K562 (cell line): ENCODE data around the gene EPB41L4A. TPM values are rescaled to one million over a fixed set of nuclear protein-coding genes. Genes with fewer than 3 reads are reported as not detected.

Source experiments
- ATAC-seq: fragments of 200-7000 bp; cut with Tn5 transposase; 3 replicates; pipeline ENCODE4 v1.9.1; 2020; ENCODE audit warnings: moderate library complexity
- BruUV-seq: library from RNA; stranded (reverse); fragments of 400-500 nt; replicated peaks from 2 replicates; lab custom pipeline; 2021; lab: Mats Ljungman, UMichigan
- CTCF ChIA-PET: fragments of 300-600 bp; formaldehyde crosslinking; extraction: SDS; loops from one replicate; lab custom pipeline; 2021; ENCODE audit warnings: low intra/inter-chr PET ratio; lab: Yijun Ruan, JAX
- POLR2A ChIA-PET: fragments of 300-600, 350-650 bp; sonication (Branson Sonifier 250); formaldehyde crosslinking; extraction: SDS; loops from one replicate; lab custom pipeline; 2021; ENCODE audit warnings: antibody characterized with exemption, inconsistent platforms; lab: Yijun Ruan, JAX
- DNase-seq, 4 experiments: peaks; one replicate each; pipeline versions ENCODE4 v3.0.0 to v3.0.0-alpha.2; 2011 to 2018; ENCODE audit warnings: low spot score in 3 of 4, mixed read lengths in 3 of 4; ENCODE audit errors: extremely low read depth in 1 of 4
- FAIRE-seq: peaks from 2 replicates; lab custom pipeline; 2011; peaks lifted over from hg19 to GRCh38; lab: Jason Lieb, UNC
- H2AFZ ChIP-seq: 2 replicates; pipeline ENCODE4 v1.6.0; 2011; ENCODE audit warnings: low read depth, low read length, control low read depth, inconsistent platforms
- H3K27ac ChIP-seq: fragments of 200-600 bp; 3 replicates; pipeline ENCODE4 v1.8.0; 2011; ENCODE audit warnings: low read depth, mild to moderate bottlenecking, control low read depth, inconsistent platforms, low read length, moderate library complexity, mixed read lengths; ENCODE audit errors: extremely low read depth
- H3K27me3 ChIP-seq, 2 experiments: fragments of 300-600 bp in 1 of 2; 2 replicates in 1 of 2; 3 replicates in 1 of 2; pipeline versions ENCODE4 v1.6.0 to v1.8.0; 2011; ENCODE audit warnings: inconsistent platforms in 2 of 2, low read length in 2 of 2, mild to moderate bottlenecking in 1 of 2, mixed read lengths in 1 of 2, moderate library complexity in 1 of 2; ENCODE audit not compliant: control insufficient read depth in 2 of 2, insufficient read depth in 2 of 2
- H3K36me3 ChIP-seq: fragments of 300-600 bp; 3 replicates; pipeline ENCODE4 v1.8.0; 2011; ENCODE audit warnings: mild to moderate bottlenecking, low read length, inconsistent platforms; ENCODE audit not compliant: control insufficient read depth, insufficient read depth
- H3K4me1 ChIP-seq, 2 experiments: fragments of 200-600 bp in 1 of 2; replicated peaks in 1 of 2; 2 replicates in 1 of 2; 3 replicates in 1 of 2; pipeline versions ENCODE4 v1.5.1 to v1.8.0; 2011; ENCODE audit warnings: inconsistent platforms in 2 of 2, low read length in 2 of 2, mild to moderate bottlenecking in 1 of 2, mixed read lengths in 1 of 2, moderate library complexity in 1 of 2; ENCODE audit not compliant: control insufficient read depth in 2 of 2, insufficient read depth in 2 of 2
- H3K4me2 ChIP-seq: 2 replicates; pipeline ENCODE4 v1.6.1; 2011; ENCODE audit warnings: low read length, control low read depth, inconsistent platforms, mixed read lengths; ENCODE audit not compliant: insufficient read depth
- H3K4me3 ChIP-seq: fragments of 200-600 bp; sonication (generic), shearing (Covaris generic); 2 replicates; pipeline ENCODE4 v1.5.1; 2016; ENCODE audit warnings: control low read depth, inconsistent platforms
- H3K79me2 ChIP-seq: fragments of 200-600 bp; 3 replicates; pipeline ENCODE4 v1.8.0; 2011; ENCODE audit warnings: low read length, inconsistent platforms; ENCODE audit not compliant: control insufficient read depth, insufficient read depth
- H3K9ac ChIP-seq, 2 experiments: 2 replicates each; pipeline versions ENCODE4 v1.6.0 to v1.6.1; 2011; ENCODE audit warnings: low read depth in 2 of 2, low read length in 2 of 2, control low read depth in 1 of 2, inconsistent platforms in 1 of 2, mild to moderate bottlenecking in 1 of 2, mixed read lengths in 1 of 2; ENCODE audit not compliant: insufficient read depth in 1 of 2
- H3K9me1 ChIP-seq: one replicate; pipeline ENCODE4 v1.6.0; 2011; ENCODE audit warnings: inconsistent platforms, mild to moderate bottlenecking, low read length, moderate library complexity; ENCODE audit not compliant: control insufficient read depth, insufficient read depth
- H3K9me3 ChIP-seq: replicated peaks from 2 replicates; pipeline ENCODE4 v1.5.1; 2011; ENCODE audit warnings: low read depth, low read length, inconsistent platforms; ENCODE audit not compliant: control insufficient read depth, insufficient read depth
- H4K20me1 ChIP-seq: replicated peaks from 2 replicates; pipeline ENCODE4 v1.6.1; 2011; ENCODE audit warnings: low read length, inconsistent platforms, mixed read lengths; ENCODE audit not compliant: control insufficient read depth, insufficient read depth
- MAFG ChIP-seq: fragments of 450-650 bp; conservative IDR thresholded peaks from 2 replicates; pipeline ENCODE4 v1.6.1; 2016; ENCODE audit warnings: missing genetic modification characterization, missing compliant biosample characterization
- NEUROD1 ChIP-seq: fragments of 150-350 bp; IDR thresholded peaks from 2 replicates; pipeline ENCODE4 v1.6.1; 2014; ENCODE audit warnings: borderline replicate concordance, low read length, low read depth; ENCODE audit not compliant: partially characterized antibody
- RBM34 ChIP-seq: fragments of 200-400 bp; formaldehyde crosslinking; IDR thresholded peaks from 2 replicates; pipeline ENCODE4 v1.6.1; 2018; ENCODE audit warnings: low read length, borderline replicate concordance; ENCODE audit not compliant: insufficient read depth
- SMARCB1 ChIP-seq: IDR thresholded peaks from 2 replicates; pipeline ENCODE4 v1.6.1; 2011; ENCODE audit warnings: improper control_type of control experiment, low read depth; ENCODE audit not compliant: insufficient read length
- TBL1XR1 ChIP-seq, 2 experiments: IDR thresholded peaks; 2 replicates each; pipeline ENCODE4 v1.6.1; 2012; ENCODE audit warnings: improper control_type of control experiment in 2 of 2, low read length in 2 of 2, mild to moderate bottlenecking in 1 of 2
- TFAM ChIP-seq: fragments of 250-450 bp; sonication (Bioruptor Pico); conservative IDR thresholded peaks from 2 replicates; pipeline ENCODE4 v1.5.0; 2021; ENCODE audit warnings: mild to moderate bottlenecking, moderate library complexity
- ZNF174 ChIP-seq: fragments of 250-450 bp; sonication (Bioruptor Pico); IDR thresholded peaks from 2 replicates; pipeline ENCODE4 v1.4.0; 2020; ENCODE audit warnings: mild to moderate bottlenecking
- ZNF217 ChIP-seq: sonication (generic); formaldehyde crosslinking; IDR thresholded peaks from 2 replicates; pipeline ENCODE4 v1.8.0; 2022; ENCODE audit warnings: mild to moderate bottlenecking, missing genetic modification reagents
- ZNF316 ChIP-seq: fragments of 450-650 bp; IDR thresholded peaks from 2 replicates; pipeline ENCODE4 v1.6.1; 2016
- WGBS: fragments of 100-300 bp; shearing (Covaris generic); methylation state at CpG from one replicate; pipeline ENCODE4 v1.1.6; 2016; ENCODE audit warnings: low coverage, mixed read lengths; ENCODE audit not compliant: insufficient coverage; ENCODE audit errors: missing lambda C conversion rate; 5-methylcytosine and 5-hydroxymethylcytosine counted together
- in situ Hi-C: fragments of 300-500 bp; cut with MboI; formaldehyde crosslinking; loops from 4 replicates; pipeline ENCODE4 v1.15.0; 2018; ENCODE audit warnings: inconsistent platforms, mixed read lengths
- intact Hi-C: fragments of 100-400 bp; cut with micrococcal nuclease; formaldehyde crosslinking; loops from 2 replicates; pipeline ENCODE4 v1.14.2; 2022
- polyA plus RNA-seq, 8 experiments: library from polyadenylated mRNA; depleted of rRNA in 4 of 8; stranded (reverse) in 5 of 8; unstranded in 3 of 8; fragments of >200 nt; fragmentation: Nextera tagmentation in 2 of 8; fragmentation: Illumina TruSeq in 1 of 8; extraction: Ambion mirVana in 2 of 8; extraction: Trizol in 1 of 8; gene quantifications; 2 replicates each; pipeline versions ENCODE4 v1.2.1 to v1.2.3, GENCODE V29; 2011 to 2014; ENCODE audit warnings: inconsistent platforms in 1 of 8, missing spikeins in 1 of 8
- total RNA-seq, 7 experiments: library from RNA; depleted of rRNA in 6 of 7; stranded (reverse); fragments of >200 nt in 6 of 7; fragmentation: Illumina TruSeq in 2 of 7; extraction: Trizol in 2 of 7; gene quantifications; 2 replicates each; pipeline versions ENCODE4 v1.2.1 to v1.2.3, GENCODE V29; 2011 to 2021; ENCODE audit warnings: low replicate concordance in 1 of 7
- TF ChIP-seq, protein P1 (sequence below): fragments of 200-800 bp; sonication (Bioruptor generic); IDR thresholded peaks from 2 replicates; pipeline ENCODE4 v1.6.1; 2017; ENCODE audit warnings: missing genetic modification characterization, missing compliant biosample characterization
- TF ChIP-seq, protein P2 (sequence below), 2 experiments: fragments of 450-650 bp; IDR thresholded peaks; 2 replicates each; pipeline ENCODE4 v1.6.1; 2016; ENCODE audit warnings: mild to moderate bottlenecking in 2 of 2, borderline replicate concordance in 1 of 2, low read depth in 1 of 2, moderate library complexity in 1 of 2
- TF ChIP-seq, protein P3 (sequence below): fragments of 250-450 bp; sonication (Bioruptor Pico); IDR thresholded peaks from 2 replicates; pipeline ENCODE4 v1.8.0; 2021; ENCODE audit warnings: borderline replicate concordance, mild to moderate bottlenecking, moderate library complexity; ENCODE audit not compliant: poor library complexity, severe bottlenecking

EPB41L4A gene
- total and polyA plus RNA-seq, 9 of the 15 experiments (the other 6 are each of a cell fraction or from before 2014, with no cell fraction given) = 0.04 to 0.35 (median 0.12) TPM; not detected in 3

DNA sequence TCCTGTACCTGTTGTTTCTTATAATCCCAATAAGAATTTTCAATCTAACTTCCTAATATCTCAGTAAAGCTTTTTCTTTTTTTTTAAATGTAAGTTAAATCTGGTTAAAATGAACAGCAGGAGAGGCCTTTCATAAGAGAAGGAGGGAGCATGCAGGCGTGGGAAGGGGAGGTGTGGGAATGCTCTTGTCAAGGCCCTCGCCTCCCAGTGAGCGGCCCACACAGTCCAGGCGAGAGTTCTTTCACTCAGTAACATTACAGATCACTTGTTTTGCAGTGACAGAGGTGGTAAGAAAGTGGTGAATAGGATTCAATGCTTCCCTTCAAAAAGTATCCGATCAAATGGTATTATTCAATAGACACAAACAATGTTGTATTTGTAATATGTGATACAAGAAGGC is 125.0 kb downstream of the EPB41L4A start:
- ATAC-seq (no peak), DNase-seq (no peak), FAIRE-seq (no peak)
- BruUV-seq = no TSS peak
- Histone ChIP-seq H3K4me1 (no peaks in the 10 kb centered on the region), H2AFZ (no peak overlapping the region), H3K9me3 (no peaks in the 10 kb centered on the region), H3K36me3 (no peaks in the 10 kb centered on the region), H4K20me1 (no peaks in the 10 kb centered on the region), H3K4me3 (no peak overlapping the region), H3K9me1 (no peaks in the 10 kb centered on the region), H3K4me2 (no peak overlapping the region), H3K9ac (no peak overlapping the region), H3K79me2 (no peaks in the 10 kb centered on the region), H3K27me3 (no peaks in the 10 kb centered on the region), H3K27ac (no peak overlapping the region)
- in situ Hi-C loops = no loop called here
- 0% methylated on average over 5 of the region's 5 CpGs for WGBS
- CTCF ChIA-PET = no interaction called here
- intact Hi-C loops = no loop called here
- POLR2A ChIA-PET = no interaction called here
- TF ChIP-seq TFAM = no peak
- TF ChIP-seq, protein P1, sequence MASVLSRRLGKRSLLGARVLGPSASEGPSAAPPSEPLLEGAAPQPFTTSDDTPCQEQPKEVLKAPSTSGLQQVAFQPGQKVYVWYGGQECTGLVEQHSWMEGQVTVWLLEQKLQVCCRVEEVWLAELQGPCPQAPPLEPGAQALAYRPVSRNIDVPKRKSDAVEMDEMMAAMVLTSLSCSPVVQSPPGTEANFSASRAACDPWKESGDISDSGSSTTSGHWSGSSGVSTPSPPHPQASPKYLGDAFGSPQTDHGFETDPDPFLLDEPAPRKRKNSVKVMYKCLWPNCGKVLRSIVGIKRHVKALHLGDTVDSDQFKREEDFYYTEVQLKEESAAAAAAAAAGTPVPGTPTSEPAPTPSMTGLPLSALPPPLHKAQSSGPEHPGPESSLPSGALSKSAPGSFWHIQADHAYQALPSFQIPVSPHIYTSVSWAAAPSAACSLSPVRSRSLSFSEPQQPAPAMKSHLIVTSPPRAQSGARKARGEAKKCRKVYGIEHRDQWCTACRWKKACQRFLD (CRISPR knock-in tag) = no peak
- TF ChIP-seq, protein P2, sequence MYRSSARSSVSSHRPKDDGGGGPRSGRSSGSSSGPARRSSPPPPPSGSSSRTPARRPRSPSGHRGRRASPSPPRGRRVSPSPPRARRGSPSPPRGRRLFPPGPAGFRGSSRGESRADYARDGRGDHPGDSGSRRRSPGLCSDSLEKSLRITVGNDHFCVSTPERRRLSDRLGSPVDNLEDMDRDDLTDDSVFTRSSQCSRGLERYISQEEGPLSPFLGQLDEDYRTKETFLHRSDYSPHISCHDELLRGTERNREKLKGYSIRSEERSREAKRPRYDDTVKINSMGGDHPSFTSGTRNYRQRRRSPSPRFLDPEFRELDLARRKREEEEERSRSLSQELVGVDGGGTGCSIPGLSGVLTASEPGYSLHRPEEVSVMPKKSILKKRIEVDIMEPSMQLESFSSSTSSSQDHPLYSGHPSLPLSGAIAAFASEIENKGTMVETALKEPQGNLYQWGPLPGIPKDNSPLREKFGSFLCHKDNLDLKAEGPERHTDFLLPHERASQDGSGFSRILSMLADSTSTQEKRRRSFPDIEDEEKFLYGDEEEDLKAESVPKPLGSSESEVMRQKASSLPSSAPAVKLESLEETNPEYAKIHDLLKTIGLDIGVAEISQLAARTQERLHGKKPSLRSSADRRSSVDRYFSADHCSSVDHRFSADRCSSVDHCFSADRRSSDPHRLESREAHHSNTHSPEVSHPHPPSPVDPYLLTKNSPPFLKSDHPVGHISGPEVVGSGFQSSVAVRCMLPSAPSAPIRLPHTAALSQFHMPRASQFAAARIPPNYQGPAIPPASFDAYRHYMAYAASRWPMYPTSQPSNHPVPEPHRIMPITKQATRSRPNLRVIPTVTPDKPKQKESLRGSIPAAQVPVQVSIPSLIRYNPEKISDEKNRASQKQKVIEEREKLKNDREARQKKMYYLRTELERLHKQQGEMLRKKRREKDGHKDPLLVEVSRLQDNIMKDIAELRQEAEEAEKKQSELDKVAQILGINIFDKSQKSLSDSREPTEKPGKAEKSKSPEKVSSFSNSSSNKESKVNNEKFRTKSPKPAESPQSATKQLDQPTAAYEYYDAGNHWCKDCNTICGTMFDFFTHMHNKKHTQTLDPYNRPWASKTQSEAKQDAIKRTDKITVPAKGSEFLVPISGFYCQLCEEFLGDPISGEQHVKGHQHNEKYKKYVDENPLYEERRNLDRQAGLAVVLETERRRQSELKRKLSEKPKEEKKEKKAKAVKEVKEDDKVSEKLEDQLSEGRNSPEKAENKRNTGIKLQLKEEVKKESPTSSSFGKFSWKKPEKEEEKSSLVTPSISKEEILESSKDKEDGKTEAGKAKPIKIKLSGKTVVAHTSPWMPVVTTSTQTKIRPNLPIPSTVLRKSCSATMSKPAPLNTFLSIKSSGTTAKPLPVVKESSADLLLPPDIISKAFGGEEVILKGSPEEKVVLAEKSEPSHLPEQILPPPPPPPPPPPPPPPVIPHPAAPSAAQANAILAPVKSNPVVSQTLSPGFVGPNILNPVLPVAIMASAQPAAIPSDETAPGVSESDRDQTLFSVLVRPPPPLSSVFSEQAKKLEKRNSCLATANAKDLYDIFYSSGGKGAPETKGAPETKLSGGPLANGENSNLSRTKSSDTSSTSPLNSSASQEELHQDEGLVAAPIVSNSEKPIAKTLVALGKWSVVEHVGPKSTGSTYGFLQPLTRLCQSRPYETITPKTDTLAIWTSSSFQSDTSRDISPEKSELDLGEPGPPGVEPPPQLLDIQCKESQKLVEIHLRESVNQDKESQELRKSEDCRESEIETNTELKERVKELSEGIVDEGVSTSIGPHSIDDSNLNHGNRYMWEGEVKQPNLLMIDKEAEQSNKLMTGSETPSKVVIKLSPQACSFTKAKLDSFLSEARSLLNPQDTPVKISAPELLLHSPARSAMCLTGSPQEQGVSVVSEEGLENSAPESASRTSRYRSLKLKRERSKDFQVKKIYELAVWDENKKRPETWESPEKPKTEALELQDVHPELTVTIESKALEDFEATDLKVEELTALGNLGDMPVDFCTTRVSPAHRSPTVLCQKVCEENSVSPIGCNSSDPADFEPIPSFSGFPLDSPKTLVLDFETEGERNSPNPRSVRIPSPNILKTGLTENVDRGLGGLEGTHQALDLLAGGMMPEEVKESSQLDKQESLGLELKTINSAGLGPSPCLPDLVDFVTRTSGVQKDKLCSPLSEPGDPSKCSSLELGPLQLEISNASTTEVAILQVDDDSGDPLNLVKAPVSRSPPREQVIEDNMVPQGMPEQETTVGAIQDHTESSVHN (IDR thresholded peaks at IDR 0.05; ENCODE audit: borderline replicate concordance in 1 of 2, low read depth in 1 of 2) = no peak
- no peak for TF ChIP-seq MAFG (tag)
- TF ChIP-seq ZNF217 (CRISPR knock-in tag) = no peak
- TF ChIP-seq RBM34 = no peak
- TF ChIP-seq SMARCB1 = no peak
- TF ChIP-seq, protein P3, sequence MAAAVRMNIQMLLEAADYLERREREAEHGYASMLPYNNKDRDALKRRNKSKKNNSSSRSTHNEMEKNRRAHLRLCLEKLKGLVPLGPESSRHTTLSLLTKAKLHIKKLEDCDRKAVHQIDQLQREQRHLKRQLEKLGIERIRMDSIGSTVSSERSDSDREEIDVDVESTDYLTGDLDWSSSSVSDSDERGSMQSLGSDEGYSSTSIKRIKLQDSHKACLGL = no peak
- no peak for TF ChIP-seq NEUROD1
- TF ChIP-seq ZNF174 (CRISPR knock-in tag) = no peak
- no peak for TF ChIP-seq ZNF316
- TF ChIP-seq TBL1XR1 (IDR thresholded peaks at IDR 0.05; ENCODE audit: low read length in 2 of 2) = no peak
